ENCODE measurements around the gene COX8C.

GRCh38 chr14:93311082-93311481 lies 35.9 kb upstream of the COX8C start:
- no peak for TF ChIP-seq POLR2AphosphoS5 (IDR thresholded peaks at IDR 0.05)
- TF ChIP-seq RAD21 (conservative IDR thresholded peaks at IDR 0.05): no peak
- no peak for TF ChIP-seq EP300 (conservative IDR thresholded peaks at IDR 0.05; ENCODE audit: poor library complexity, severe bottlenecking)
- TF ChIP-seq EZH2 (IDR thresholded peaks at IDR 0.05; ENCODE audit: borderline replicate concordance, insufficient read depth, low read length, poor library complexity, severe bottlenecking): no peak
